C4-2B (cell line): ENCODE measurements around the gene SLC2A5.

ENCODE experiments used
- H3K27ac ChIP-seq: fragments of 450-650 bp; 2 replicates; pipeline ENCODE4 v1.5.1; 2017
- ZFX ChIP-seq: fragments of 450-650 bp; IDR thresholded peaks from 2 replicates; pipeline ENCODE4 v1.6.1; 2017
- TF ChIP-seq, protein P1 (sequence below): fragments of 450-650 bp; conservative IDR thresholded peaks from 2 replicates; pipeline ENCODE4 v1.5.1; 2017; ENCODE audit warnings: mild to moderate bottlenecking

The SLC2A5 gene

DNA sequence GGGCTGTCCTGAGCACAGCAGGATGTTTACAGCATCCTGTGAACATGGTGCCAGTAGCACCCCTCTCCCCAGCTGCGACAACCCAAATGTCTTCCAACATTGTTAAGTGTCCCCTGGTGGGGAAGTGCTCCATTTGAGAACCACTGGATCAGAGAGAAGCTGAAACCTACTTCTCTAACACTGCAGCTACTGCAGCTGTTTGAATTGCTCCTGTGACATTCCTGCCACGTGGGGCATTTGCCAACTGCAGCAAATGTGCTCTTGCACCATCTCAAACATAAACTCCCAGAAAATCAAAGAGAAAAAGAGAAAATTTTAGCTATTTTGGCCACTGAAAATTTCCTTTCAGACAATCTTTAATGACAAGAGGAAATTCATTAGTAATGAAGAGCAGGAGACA is 11.0 kb downstream of the SLC2A5 start:
- H3K27ac ChIP-seq: no peak overlapping the region

DNA sequence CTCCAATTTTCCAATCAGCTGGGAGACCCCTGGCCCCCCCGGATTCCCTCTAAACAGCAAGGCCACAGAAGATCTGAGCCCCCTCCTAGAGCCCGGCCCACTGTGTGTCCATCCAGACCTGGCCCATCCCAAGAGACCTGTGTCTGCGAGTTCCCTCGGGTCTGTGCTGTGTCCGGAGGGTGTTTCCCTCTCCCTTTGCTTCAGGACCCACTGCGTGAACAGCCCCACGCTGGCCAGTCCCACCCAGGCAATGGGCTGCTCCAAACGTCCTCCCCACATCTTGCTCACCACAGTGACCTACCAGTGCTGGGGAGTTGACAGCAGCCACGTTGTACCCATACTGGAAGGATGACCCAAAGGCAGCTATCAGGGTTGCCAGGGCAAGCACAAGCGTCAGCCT is 11.6 kb downstream of the SLC2A5 start:
- TF ChIP-seq ZFX: no peak
- TF ChIP-seq, protein P1, sequence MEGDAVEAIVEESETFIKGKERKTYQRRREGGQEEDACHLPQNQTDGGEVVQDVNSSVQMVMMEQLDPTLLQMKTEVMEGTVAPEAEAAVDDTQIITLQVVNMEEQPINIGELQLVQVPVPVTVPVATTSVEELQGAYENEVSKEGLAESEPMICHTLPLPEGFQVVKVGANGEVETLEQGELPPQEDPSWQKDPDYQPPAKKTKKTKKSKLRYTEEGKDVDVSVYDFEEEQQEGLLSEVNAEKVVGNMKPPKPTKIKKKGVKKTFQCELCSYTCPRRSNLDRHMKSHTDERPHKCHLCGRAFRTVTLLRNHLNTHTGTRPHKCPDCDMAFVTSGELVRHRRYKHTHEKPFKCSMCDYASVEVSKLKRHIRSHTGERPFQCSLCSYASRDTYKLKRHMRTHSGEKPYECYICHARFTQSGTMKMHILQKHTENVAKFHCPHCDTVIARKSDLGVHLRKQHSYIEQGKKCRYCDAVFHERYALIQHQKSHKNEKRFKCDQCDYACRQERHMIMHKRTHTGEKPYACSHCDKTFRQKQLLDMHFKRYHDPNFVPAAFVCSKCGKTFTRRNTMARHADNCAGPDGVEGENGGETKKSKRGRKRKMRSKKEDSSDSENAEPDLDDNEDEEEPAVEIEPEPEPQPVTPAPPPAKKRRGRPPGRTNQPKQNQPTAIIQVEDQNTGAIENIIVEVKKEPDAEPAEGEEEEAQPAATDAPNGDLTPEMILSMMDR: no peak
- no peak overlapping the region for H3K27ac ChIP-seq

More for the DNA sequence above, 11.0 kb downstream of the SLC2A5 start:
- TF ChIP-seq, protein P1: no peak

DNA sequence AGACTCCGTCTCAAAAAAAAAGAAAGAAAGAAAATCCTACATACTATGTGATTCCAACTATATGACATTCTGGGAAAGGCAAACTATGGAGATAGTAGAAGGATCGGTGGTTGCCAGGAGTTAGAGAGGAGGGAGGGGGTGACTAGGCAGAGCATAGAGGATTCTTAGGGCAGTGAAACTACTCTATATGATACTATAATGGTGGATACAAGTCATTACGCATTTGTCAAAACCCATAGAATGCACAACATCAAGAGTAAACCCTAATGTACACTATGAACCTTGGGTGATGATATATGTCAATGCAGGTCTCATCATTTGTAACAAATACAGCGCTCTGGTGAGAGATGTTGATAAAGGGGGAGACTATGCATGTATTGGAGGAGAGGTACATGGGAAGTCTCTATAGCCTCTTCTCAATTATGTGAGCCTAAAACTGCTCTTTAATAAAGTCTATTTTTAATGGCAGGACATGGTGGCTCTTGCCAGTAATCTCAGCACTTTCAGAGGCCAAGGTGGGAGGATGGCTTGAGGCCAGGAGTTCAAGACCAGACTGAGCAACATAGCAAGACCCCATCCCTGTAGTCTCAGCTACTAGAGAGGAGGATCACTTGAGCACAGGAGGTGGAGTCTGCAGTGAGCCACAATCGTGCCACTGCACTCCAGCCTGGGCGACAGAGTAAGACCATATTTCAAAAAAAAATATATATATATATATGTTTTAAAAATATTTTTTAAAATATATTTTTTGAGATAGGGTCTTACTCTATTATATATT is 17.0 kb downstream of the SLC2A5 start:
- no peak overlapping the region for H3K27ac ChIP-seq
- TF ChIP-seq ZFX: no peak
- TF ChIP-seq, protein P1: no peak

DNA sequence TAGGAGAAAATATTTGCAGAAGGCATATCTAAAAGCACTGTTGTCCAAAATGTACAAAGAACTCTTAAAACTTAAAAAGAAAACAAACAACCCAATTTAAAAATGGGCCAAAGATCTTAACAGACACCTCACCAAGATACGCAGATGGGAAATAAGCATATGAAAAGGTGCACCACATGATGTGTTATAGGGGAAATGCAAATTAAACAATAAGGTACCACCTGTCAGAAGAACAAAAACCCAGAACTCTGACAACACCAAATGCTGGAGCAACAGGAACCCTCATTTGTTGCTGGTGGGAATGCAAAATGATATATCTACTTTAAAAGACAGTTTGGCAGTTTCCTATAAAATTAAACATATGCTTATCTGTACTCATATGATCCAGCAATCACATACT is 18.1 kb downstream of the SLC2A5 start:
- H3K27ac ChIP-seq: no peak overlapping the region
- TF ChIP-seq ZFX: no peak
- TF ChIP-seq, protein P1: no peak

DNA sequence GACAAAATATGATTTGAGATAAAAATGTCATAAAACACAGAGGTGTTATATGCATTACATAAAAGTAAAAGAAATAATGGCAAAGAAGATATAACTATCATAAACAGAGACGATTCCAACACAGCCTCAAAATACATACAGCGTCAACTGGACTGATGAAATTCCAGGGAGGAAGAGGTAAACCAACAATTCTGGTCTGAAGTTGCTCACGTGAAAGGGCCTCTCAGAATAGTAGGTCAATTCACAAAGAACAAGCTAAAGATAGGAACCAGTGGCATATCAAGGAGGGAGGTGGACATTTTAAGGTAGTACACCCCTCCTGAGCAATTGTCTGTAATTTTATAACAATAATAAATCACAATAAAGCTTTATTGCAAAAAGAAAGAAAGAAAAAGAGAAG is 18.6 kb downstream of the SLC2A5 start:
- H3K27ac ChIP-seq: no peak overlapping the region
- no peak for TF ChIP-seq ZFX
- TF ChIP-seq, protein P1: no peak

DNA sequence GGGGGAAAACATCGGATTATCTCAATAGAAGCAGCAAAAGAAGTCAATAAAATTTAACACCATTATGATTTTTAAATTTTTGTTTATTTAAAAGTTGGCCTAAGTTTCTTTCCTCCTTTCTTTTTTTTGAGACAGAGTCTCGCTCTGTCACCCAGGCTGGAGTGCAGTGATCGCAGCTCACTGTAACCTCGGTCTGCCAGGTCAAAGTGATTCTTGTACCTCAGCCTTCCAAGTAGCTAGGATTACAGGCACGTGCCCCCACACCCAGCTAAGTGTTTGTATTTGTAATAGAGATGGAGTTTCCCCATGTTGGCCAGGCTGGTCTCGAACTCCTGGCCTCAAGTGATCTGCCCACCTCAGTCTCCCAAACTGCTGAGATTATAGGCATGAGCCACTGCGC is 20.9 kb downstream of the SLC2A5 start:
- no peak for TF ChIP-seq ZFX
- TF ChIP-seq, protein P1: no peak

DNA sequence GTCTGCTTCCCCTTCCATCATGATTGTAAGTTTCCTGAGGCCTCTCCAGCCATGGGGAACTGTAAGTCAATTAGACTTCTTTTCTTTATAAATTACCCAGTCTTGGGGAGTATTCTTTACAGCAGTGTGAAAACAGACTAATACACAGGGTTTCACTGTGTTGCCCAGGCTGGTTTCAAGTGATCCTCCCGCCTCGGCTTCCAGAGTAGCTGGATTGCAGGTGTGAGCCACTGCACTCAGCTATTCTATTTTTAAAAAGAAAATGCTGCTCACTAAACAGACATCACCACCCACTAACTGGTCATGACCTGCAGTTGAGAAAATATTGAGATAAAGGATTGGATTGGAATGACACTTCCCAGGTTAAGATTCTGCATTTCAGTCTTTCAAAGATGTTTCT is 22.4 kb downstream of the SLC2A5 start:
- H3K27ac ChIP-seq: no peak overlapping the region
- TF ChIP-seq ZFX: no peak
- TF ChIP-seq, protein P1: no peak

More for the DNA sequence above, 20.9 kb downstream of the SLC2A5 start:
- no peak overlapping the region for H3K27ac ChIP-seq
